HCT116 (cell line): ENCODE data around the gene MIPEP. TPM values are rescaled to one million over a fixed set of nuclear protein-coding genes. Genes with fewer than 3 reads are reported as not detected.

Source experiments
- ATAC-seq: fragments of 200-7000 bp; cut with Tn5 transposase; 2 replicates; pipeline ENCODE4 v1.9.1; 2020; ENCODE audit warnings: mild to moderate bottlenecking, moderate library complexity
- BruUV-seq: library from RNA; stranded (reverse); fragments of 400-500 nt; replicated peaks from 2 replicates; lab custom pipeline; 2021; lab: Mats Ljungman, UMichigan
- CTCF ChIA-PET: fragments of 300-600 bp; sonication (Branson Sonifier 250); formaldehyde crosslinking; loops from one replicate; lab custom pipeline; 2021; ENCODE audit warnings: antibody characterized with exemption; lab: Charles Lee
- POLR2A ChIA-PET: fragments of 300-600, 350-600 bp; sonication (Branson Sonifier 250); formaldehyde crosslinking; loops from one replicate; lab custom pipeline; 2021; ENCODE audit warnings: antibody characterized with exemption; lab: Charles Lee
- RAD21 ChIA-PET, 2 experiments: fragments of 300-600 bp; sonication (Branson Sonifier 250); formaldehyde crosslinking; loops; one replicate each; lab custom pipeline; 2023; ENCODE audit warnings: low total read pairs in 2 of 2; ENCODE audit not compliant: uncharacterized antibody in 2 of 2, unreplicated experiment in 2 of 2, low non-redundant PET in 1 of 2; lab: Charles Lee
- DNase-seq: peaks from one replicate; pipeline ENCODE4 v3.0.0-alpha.2; 2010; ENCODE audit warnings: low read depth, low spot score
- H2AFZ ChIP-seq: fragments of 200-600 bp; shearing (Covaris generic), sonication (generic); 2 replicates; pipeline ENCODE4 v1.6.1; 2017; ENCODE audit warnings: low read depth, mixed run types, mixed read lengths, antibody characterized with exemption, low read length; ENCODE audit not compliant: poor library complexity, severe bottlenecking
- H3K27ac ChIP-seq: 2 replicates; pipeline ENCODE4 v1.5.1; 2012; ENCODE audit warnings: low read depth, low read length
- H3K27me3 ChIP-seq: fragments of 200-600 bp; sonication (generic); 2 replicates; pipeline ENCODE4 v1.6.1; 2016; ENCODE audit warnings: mixed run types, low read length, mixed read lengths; ENCODE audit not compliant: insufficient read depth
- H3K36me3 ChIP-seq, 2 experiments: fragments of 200-500 bp in 1 of 2; fragments of 200-600 bp in 1 of 2; sonication (Bioruptor generic) in 1 of 2; sonication (generic) in 1 of 2; 2 replicates each; pipeline versions ENCODE4 v1.5.1 to v1.6.1; 2014 to 2016; ENCODE audit warnings: low read length in 2 of 2, inconsistent platforms in 1 of 2, mixed read lengths in 1 of 2, mixed run types in 1 of 2; ENCODE audit not compliant: insufficient read depth in 2 of 2, control insufficient read depth in 1 of 2
- H3K4me1 ChIP-seq, 2 experiments: fragments of 200-600 bp in 1 of 2; sonication (generic) in 1 of 2; 2 replicates each; pipeline versions ENCODE4 v1.5.1 to v1.6.1; 2012 to 2017; ENCODE audit warnings: low read length in 2 of 2, inconsistent platforms in 1 of 2, mild to moderate bottlenecking in 1 of 2, mixed read lengths in 1 of 2, mixed run types in 1 of 2, moderate library complexity in 1 of 2; ENCODE audit not compliant: insufficient read depth in 2 of 2, control insufficient read depth in 1 of 2
- H3K4me2 ChIP-seq: fragments of 200-600 bp; sonication (generic); 2 replicates; pipeline ENCODE4 v1.6.1; 2017; ENCODE audit warnings: mixed run types, low read length, mixed read lengths
- H3K4me3 ChIP-seq, 2 experiments: fragments of 200-600 bp in 1 of 2; sonication (generic) in 1 of 2; replicated peaks in 1 of 2; 2 replicates each; pipeline ENCODE4 v1.5.1; 2011 to 2016; ENCODE audit warnings: low read length in 2 of 2, control low read depth in 1 of 2, low read depth in 1 of 2, mild to moderate bottlenecking in 1 of 2, mixed read lengths in 1 of 2, mixed run types in 1 of 2
- H3K79me2 ChIP-seq: fragments of 200-600 bp; sonication (generic); 2 replicates; pipeline ENCODE4 v1.6.1; 2017; ENCODE audit warnings: mild to moderate bottlenecking, mixed run types, low read length, moderate library complexity, mixed read lengths; ENCODE audit not compliant: insufficient read depth
- H3K9ac ChIP-seq: fragments of 200-600 bp; sonication (generic); 2 replicates; pipeline ENCODE4 v1.6.1; 2016; ENCODE audit warnings: low read length, mixed read lengths
- H3K9me2 ChIP-seq: fragments of 200-600 bp; sonication (generic), shearing (Covaris generic); 2 replicates; pipeline ENCODE4 v1.6.1; 2017; ENCODE audit warnings: mixed run types, mild to moderate bottlenecking, moderate library complexity; ENCODE audit not compliant: insufficient read depth
- H3K9me3 ChIP-seq, 2 experiments: fragments of 200-500 bp in 1 of 2; fragments of 200-600 bp in 1 of 2; sonication (Bioruptor generic) in 1 of 2; sonication (generic) in 1 of 2; 2 replicates each; pipeline ENCODE4 v1.6.1; 2014 to 2017; ENCODE audit warnings: low read length in 2 of 2, mixed read lengths in 2 of 2, inconsistent platforms in 1 of 2, low read depth in 1 of 2, mild to moderate bottlenecking in 1 of 2, mixed run types in 1 of 2, moderate library complexity in 1 of 2; ENCODE audit not compliant: control insufficient read depth in 1 of 2, insufficient read depth in 1 of 2
- H4K20me1 ChIP-seq: fragments of 200-600 bp; sonication (generic), shearing (Covaris generic); 2 replicates; pipeline ENCODE4 v1.6.1; 2017; ENCODE audit warnings: mixed run types, mild to moderate bottlenecking, moderate library complexity; ENCODE audit not compliant: insufficient read depth
- ATF3 ChIP-seq: IDR thresholded peaks from 2 replicates; pipeline ENCODE4 v1.6.1; 2012
- CBX3 ChIP-seq: IDR thresholded peaks from 2 replicates; pipeline ENCODE4 v1.6.1; 2012; ENCODE audit warnings: low read depth
- CEBPB ChIP-seq: IDR thresholded peaks from 2 replicates; pipeline ENCODE4 v1.6.1; 2012; ENCODE audit warnings: low read depth
- EZH2 ChIP-seq: fragments of 200-600 bp; sonication (generic); IDR thresholded peaks from 2 replicates; pipeline ENCODE4 v1.6.1; 2017; ENCODE audit warnings: antibody characterized with exemption, mixed run types
- EZH2phosphoT487 ChIP-seq: fragments of 200-600 bp; IDR thresholded peaks from 2 replicates; pipeline ENCODE4 v1.6.1; 2018; ENCODE audit warnings: antibody characterized with exemption, borderline replicate concordance
- JUND ChIP-seq: IDR thresholded peaks from 2 replicates; pipeline ENCODE4 v1.6.1; 2012
- SRF ChIP-seq: IDR thresholded peaks from 2 replicates; pipeline ENCODE4 v1.6.1; 2012; ENCODE audit warnings: low read depth
- TCF7L2 ChIP-seq: IDR thresholded peaks from 2 replicates; pipeline ENCODE4 v1.7.0; 2011; ENCODE audit warnings: borderline replicate concordance, inconsistent platforms; ENCODE audit not compliant: insufficient read depth, insufficient read length; ENCODE audit errors: extremely low read depth
- ZBTB33 ChIP-seq: IDR thresholded peaks from 2 replicates; pipeline ENCODE4 v1.6.1; 2011; ENCODE audit warnings: mild to moderate bottlenecking, low read length, moderate library complexity; ENCODE audit not compliant: insufficient replicate concordance; ENCODE audit errors: extremely low read depth
- ZFX ChIP-seq: fragments of 450-650 bp; IDR thresholded peaks from 2 replicates; pipeline ENCODE4 v1.6.1; 2017
- intact Hi-C: fragments of 100-400 bp; cut with micrococcal nuclease; formaldehyde crosslinking; loops from 2 replicates; pipeline ENCODE4 v1.10.0; 2022
- total RNA-seq: library from RNA; stranded (reverse); gene quantifications from one replicate; pipeline ENCODE4 v1.2.1, GENCODE V29; 2021; ENCODE audit not compliant: unreplicated experiment

MIPEP gene
- total RNA-seq, 1 experiment from 2014 or later = 33.3 TPM

GRCh38 chr13:23805821-23806220 is 83.4 kb downstream of the MIPEP start:
- H3K36me3 ChIP-seq = no peaks in the 10 kb centered on the region; a peak in 1 of 4 replicates
- no peaks in the 10 kb centered on the region for H3K9me3 ChIP-seq
- H3K4me3 ChIP-seq = no peak overlapping the region
- RAD21 ChIA-PET = no interaction called here
- TF ChIP-seq ZBTB33 (no peak), EZH2phosphoT487 (no peak), TCF7L2 (no peak), ZFX (no peak), EZH2 (no peak)
- TF ChIP-seq, all 23 proteins: peak for 0
- no peaks in the 10 kb centered on the region for H3K9me2 ChIP-seq
- no TSS peak for BruUV-seq
- ChIA-PET POLR2A (no interaction called here), CTCF (no interaction called here)
- H3K4me1 ChIP-seq = no peaks in the 10 kb centered on the region
- no peak for ATAC-seq
- no peak overlapping the region for H3K9ac ChIP-seq
- H3K27me3 ChIP-seq = no peaks in the 10 kb centered on the region
- no peak overlapping the region for H3K4me2 ChIP-seq
- H4K20me1 ChIP-seq = no peaks in the 10 kb centered on the region
- no peak for DNase-seq
- no peak overlapping the region for H2AFZ ChIP-seq
- no peak overlapping the region for H3K27ac ChIP-seq
- H3K79me2 ChIP-seq = no peaks in the 10 kb centered on the region
- intact Hi-C loops = no loop called here

GRCh38 chr13:23805122-23805521 is 84.1 kb downstream of the MIPEP start:
- Histone ChIP-seq H3K79me2 (no peaks in the 10 kb centered on the region), H3K9me3 (no peaks in the 10 kb centered on the region), H3K36me3 (no peaks in the 10 kb centered on the region; a peak in 1 of 4 replicates), H3K27me3 (no peaks in the 10 kb centered on the region), H3K27ac (no peak overlapping the region), H4K20me1 (no peaks in the 10 kb centered on the region), H3K9me2 (no peaks in the 10 kb centered on the region), H3K4me2 (no peak overlapping the region), H3K4me1 (no peaks in the 10 kb centered on the region), H3K9ac (no peak overlapping the region), H2AFZ (no peak overlapping the region), H3K4me3 (no peak overlapping the region)
- ChIA-PET RAD21 (no interaction called here), CTCF (no interaction called here), POLR2A (no interaction called here)
- DNase-seq (no peak), ATAC-seq (no peak)
- no peak for TF ChIP-seq CBX3
- TF ChIP-seq SRF = no peak
- no peak for TF ChIP-seq ATF3
- no peak for TF ChIP-seq TCF7L2
- TF ChIP-seq JUND = no peak
- no peak for TF ChIP-seq CEBPB
- intact Hi-C loops = no loop called here
- no TSS peak for BruUV-seq
